HG02870 (cell line): ENCODE results near the gene COLEC11.

ENCODE experiments used
- ATAC-seq: cut with Tn5 transposase; IDR thresholded peaks from one replicate; pipeline ENCODE4 v1.9.1; 2021; ENCODE audit warnings: mild to moderate bottlenecking, moderate library complexity; ENCODE audit not compliant: unreplicated experiment

COLEC11 gene

GRCh38 chr2:3667151-3667631 lies 72.3 kb downstream of the COLEC11 start:
- peak; percentile 59 for ATAC-seq

- ATAC-seq: no peak
Measured at GRCh38 chr2:3669656-3670055, 74.7 kb downstream of the COLEC11 start.

GRCh38 chr2:3670376-3670775 lies 75.5 kb downstream of the COLEC11 start:
- ATAC-seq: no peak

DNA sequence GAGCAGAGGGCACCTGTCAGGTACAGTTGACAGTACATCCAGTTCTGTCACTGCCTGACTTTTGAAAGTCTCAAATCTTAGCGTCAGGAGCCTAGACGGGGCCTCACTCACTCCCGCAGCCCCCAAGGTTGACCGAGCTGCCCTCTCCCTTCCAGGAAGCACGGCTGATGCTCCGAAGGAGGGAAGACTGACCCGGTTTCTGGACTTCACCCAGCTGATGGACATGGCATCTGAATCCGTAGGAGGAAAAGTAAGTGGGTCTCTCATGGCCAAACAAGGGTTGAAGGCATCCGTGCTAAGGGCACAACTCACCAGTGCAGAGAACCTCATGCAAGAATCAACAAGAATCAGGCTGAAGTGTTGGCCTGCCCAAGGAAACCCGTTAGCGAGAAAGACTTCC lies 76.0 kb downstream of the COLEC11 start:
- ATAC-seq: no peak

DNA sequence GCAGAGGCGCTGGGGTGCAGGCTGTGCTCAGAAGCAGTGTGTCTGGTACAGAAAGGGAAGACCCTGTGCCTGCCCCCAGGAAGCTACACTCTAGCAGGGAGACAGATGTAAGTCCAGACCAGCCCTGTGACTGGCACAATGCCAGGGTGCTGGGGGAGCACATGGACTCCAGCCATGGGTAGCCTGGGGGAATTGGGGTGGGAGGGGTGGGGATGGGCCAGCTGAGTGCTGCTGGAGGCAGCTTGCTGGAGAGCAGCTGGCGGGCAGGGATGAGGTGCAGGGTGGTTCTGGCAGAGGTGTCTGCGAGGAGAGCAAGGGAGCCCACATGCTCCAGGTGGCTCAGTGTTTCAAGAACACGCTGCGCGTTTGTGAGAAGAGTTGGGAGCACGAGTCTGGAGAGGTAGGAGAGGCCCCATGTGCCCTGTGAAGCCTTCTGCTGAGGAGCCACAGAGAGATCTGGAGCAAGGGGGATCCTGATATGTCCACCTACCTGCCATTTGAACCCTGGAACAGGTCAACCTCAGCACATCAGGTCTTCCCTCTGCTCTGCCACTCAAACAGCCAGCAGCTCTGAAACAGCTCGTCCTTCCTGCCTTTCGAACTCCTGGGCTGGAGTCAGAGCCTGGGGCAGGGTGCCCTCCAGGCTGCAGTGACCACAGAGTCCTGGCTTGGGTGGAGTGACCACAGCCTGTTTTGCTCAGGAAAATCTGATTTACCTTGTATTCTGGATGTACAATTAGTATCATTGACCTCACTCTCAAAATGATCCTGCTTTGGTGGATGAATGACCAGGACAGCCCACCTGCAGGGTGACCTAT lies 78.2 kb downstream of the COLEC11 start:
- no peak for ATAC-seq

DNA sequence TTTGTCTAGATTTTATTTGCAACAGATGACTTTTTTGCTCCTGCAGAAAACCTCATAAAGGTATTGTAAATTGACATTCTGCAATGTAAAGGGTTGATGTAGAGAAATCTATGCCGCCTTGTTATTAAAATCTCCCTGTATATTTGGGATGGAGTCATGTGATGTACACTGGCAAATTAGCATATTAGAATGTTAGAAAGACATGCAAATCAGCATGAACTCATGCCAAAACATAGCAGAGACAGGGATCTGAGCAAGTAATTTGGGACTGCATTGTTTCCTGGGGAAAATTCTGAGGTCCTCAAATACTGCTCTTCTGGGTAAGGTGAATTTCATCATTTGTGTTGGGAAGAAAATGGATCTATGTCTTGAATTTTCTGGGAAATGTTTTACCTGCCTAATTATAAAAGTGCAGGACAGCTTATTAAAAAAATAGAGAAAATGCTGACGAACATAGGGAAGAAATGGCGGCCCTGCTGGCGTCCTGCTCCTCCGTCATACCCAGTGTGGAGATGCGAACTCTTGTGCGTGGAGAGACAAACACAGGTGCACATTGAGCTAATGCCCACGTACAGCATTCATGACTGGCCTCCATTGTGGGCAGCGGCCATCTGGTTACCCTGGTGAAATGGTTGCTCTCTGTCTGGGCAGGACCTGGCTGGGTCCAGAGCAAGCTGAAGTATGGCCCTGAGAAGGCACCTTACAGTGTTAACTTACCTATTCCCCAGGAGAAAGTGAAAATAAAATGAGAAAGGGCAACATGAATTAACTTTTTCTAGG lies 79.3 kb downstream of the COLEC11 start:
- ATAC-seq: no peak

GRCh38 chr2:3675687-3676086 lies 80.8 kb downstream of the COLEC11 start:
- no peak for ATAC-seq

- ATAC-seq: no peak
Measured at GRCh38 chr2:3677436-3677835, 82.5 kb downstream of the COLEC11 start.

DNA sequence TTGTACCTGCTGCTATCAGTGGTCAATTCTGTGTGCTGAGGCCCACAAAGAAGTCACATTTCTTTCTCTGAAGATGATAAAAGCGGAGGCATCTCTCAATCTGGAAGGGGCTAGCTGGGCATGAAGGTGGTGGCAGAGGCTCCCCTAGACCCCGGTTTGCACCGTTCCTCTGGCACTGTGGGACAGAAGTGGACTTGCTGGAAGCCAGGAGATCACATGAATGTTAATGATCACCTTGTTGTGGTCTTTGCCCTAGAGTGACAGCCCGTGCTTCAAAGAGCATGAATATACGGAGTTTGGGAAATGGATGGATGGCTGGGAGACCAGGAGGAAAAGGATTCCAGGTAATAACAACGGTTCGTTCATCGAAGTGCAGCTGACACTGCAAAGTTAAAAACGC lies 83.3 kb downstream of the COLEC11 start:
- ATAC-seq: no peak

GRCh38 chr2:3679180-3679579 lies 84.3 kb downstream of the COLEC11 start:
- ATAC-seq: no peak

DNA sequence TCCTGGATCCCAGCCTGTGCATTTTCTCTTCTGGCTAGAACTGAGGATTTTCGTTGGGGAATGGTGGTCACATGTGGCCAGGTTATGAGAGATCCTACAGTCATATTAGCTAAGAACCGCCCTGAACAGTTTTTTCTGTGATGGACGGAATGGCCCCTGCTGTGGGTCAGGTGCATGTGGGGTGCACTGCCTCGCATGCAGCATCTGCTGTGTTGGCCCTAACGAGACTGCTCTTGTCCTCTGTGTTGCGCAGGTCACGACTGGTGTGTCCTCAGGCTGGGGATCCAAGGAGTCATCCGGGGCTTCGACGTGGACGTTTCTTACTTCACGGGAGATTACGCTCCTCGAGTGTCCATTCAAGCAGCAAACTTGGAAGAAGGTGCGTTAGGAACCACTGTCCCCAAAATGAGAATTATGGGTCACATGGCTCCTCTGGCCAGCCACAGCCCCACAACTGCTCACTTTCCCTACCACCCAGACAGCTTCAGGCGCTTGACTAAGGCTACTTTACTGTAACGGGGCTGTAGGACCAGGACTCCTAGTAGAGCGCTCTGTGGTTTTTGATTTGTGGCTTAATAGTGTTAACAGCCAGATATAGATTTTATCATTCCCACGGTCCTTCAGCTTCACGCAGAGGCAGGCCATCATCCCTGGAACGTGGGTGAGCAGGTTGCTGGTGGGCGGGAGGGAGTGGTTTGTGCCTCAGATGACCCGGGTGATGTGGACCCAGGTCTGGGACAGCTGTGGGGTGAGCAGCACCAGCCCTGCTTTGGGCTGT lies 84.9 kb downstream of the COLEC11 start:
- ATAC-seq: no peak

- ATAC-seq: no peak
Measured at GRCh38 chr2:3680548-3681345, 85.8 kb downstream of the COLEC11 start.

- ATAC-seq: no peak
Measured at GRCh38 chr2:3681625-3682024, 86.7 kb downstream of the COLEC11 start.

DNA sequence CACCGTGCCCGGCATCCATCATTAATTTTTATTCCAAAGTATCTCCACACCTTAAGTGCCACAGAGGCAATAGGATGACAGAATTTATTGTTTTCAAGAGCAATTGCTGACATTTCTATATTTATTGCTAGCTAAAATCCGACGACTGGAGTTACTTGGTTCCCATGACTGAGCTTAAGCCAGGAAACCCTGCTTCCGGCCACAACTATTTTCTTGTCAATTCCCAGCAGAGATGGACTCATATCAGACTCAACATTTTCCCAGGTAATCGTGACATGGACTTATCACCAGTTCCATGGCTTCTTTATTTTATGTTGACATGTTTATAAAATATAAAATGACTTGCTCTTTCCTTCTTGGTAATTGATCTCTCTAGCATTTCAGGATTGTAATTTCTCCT lies 87.9 kb downstream of the COLEC11 start:
- no peak for ATAC-seq

- ATAC-seq: no peak
Measured at GRCh38 chr2:3683748-3684454, 89.0 kb downstream of the COLEC11 start.

- ATAC-seq: no peak
Measured at GRCh38 chr2:3689998-3690748, 95.3 kb downstream of the COLEC11 start.

DNA sequence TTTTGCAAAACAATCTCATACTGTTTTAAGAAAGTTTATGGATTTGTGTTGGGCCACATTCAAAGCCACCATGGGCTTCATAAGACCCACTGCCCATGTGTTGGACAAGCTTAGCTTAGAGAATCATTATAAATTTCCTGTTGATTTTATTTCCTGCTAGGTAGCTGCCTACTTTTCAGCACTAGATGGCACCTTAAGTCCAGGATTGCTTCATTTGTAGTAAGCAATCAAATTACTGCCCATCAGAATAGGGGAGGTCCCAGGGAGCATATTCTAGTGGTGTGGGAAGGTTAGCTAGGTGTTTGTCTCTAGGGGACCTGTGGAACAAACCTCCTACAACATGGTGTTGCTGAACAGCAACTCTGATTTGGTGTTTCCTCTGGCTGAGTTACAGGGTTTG lies 97.5 kb downstream of the COLEC11 start:
- no peak for ATAC-seq
